HCT116 (cell line): ENCODE measurements around the gene PFKFB3. TPM values are rescaled to one million over a fixed set of nuclear protein-coding genes. Genes with fewer than 3 reads are reported as not detected.

Experiments
- ATAC-seq: fragments of 200-7000 bp; cut with Tn5 transposase; 2 replicates; pipeline ENCODE4 v1.9.1; 2020; ENCODE audit warnings: mild to moderate bottlenecking, moderate library complexity
- BruUV-seq: library from RNA; stranded (reverse); fragments of 400-500 nt; replicated peaks from 2 replicates; lab custom pipeline; 2021; lab: Mats Ljungman, UMichigan
- CTCF ChIA-PET: fragments of 300-600 bp; sonication (Branson Sonifier 250); formaldehyde crosslinking; loops from one replicate; lab custom pipeline; 2021; ENCODE audit warnings: antibody characterized with exemption; lab: Charles Lee
- POLR2A ChIA-PET: fragments of 300-600, 350-600 bp; sonication (Branson Sonifier 250); formaldehyde crosslinking; loops from one replicate; lab custom pipeline; 2021; ENCODE audit warnings: antibody characterized with exemption; lab: Charles Lee
- RAD21 ChIA-PET, 2 experiments: fragments of 300-600 bp; sonication (Branson Sonifier 250); formaldehyde crosslinking; loops; one replicate each; lab custom pipeline; 2023; ENCODE audit warnings: low total read pairs in 2 of 2; ENCODE audit not compliant: uncharacterized antibody in 2 of 2, unreplicated experiment in 2 of 2, low non-redundant PET in 1 of 2; lab: Charles Lee
- DNase-seq: peaks from one replicate; pipeline ENCODE4 v3.0.0-alpha.2; 2010; ENCODE audit warnings: low read depth, low spot score
- H2AFZ ChIP-seq: fragments of 200-600 bp; shearing (Covaris generic), sonication (generic); 2 replicates; pipeline ENCODE4 v1.6.1; 2017; ENCODE audit warnings: low read depth, mixed run types, mixed read lengths, antibody characterized with exemption, low read length; ENCODE audit not compliant: poor library complexity, severe bottlenecking
- H3K27ac ChIP-seq: 2 replicates; pipeline ENCODE4 v1.5.1; 2012; ENCODE audit warnings: low read depth, low read length
- H3K27me3 ChIP-seq: fragments of 200-600 bp; sonication (generic); 2 replicates; pipeline ENCODE4 v1.6.1; 2016; ENCODE audit warnings: mixed run types, low read length, mixed read lengths; ENCODE audit not compliant: insufficient read depth
- H3K36me3 ChIP-seq, 2 experiments: fragments of 200-500 bp in 1 of 2; fragments of 200-600 bp in 1 of 2; sonication (Bioruptor generic) in 1 of 2; sonication (generic) in 1 of 2; 2 replicates each; pipeline versions ENCODE4 v1.5.1 to v1.6.1; 2014 to 2016; ENCODE audit warnings: low read length in 2 of 2, inconsistent platforms in 1 of 2, mixed read lengths in 1 of 2, mixed run types in 1 of 2; ENCODE audit not compliant: insufficient read depth in 2 of 2, control insufficient read depth in 1 of 2
- H3K4me1 ChIP-seq, 2 experiments: fragments of 200-600 bp in 1 of 2; sonication (generic) in 1 of 2; 2 replicates each; pipeline versions ENCODE4 v1.5.1 to v1.6.1; 2012 to 2017; ENCODE audit warnings: low read length in 2 of 2, inconsistent platforms in 1 of 2, mild to moderate bottlenecking in 1 of 2, mixed read lengths in 1 of 2, mixed run types in 1 of 2, moderate library complexity in 1 of 2; ENCODE audit not compliant: insufficient read depth in 2 of 2, control insufficient read depth in 1 of 2
- H3K4me2 ChIP-seq: fragments of 200-600 bp; sonication (generic); 2 replicates; pipeline ENCODE4 v1.6.1; 2017; ENCODE audit warnings: mixed run types, low read length, mixed read lengths
- H3K4me3 ChIP-seq, 2 experiments: fragments of 200-600 bp in 1 of 2; sonication (generic) in 1 of 2; replicated peaks in 1 of 2; 2 replicates each; pipeline ENCODE4 v1.5.1; 2011 to 2016; ENCODE audit warnings: low read length in 2 of 2, control low read depth in 1 of 2, low read depth in 1 of 2, mild to moderate bottlenecking in 1 of 2, mixed read lengths in 1 of 2, mixed run types in 1 of 2
- H3K79me2 ChIP-seq: fragments of 200-600 bp; sonication (generic); 2 replicates; pipeline ENCODE4 v1.6.1; 2017; ENCODE audit warnings: mild to moderate bottlenecking, mixed run types, low read length, moderate library complexity, mixed read lengths; ENCODE audit not compliant: insufficient read depth
- H3K9ac ChIP-seq: fragments of 200-600 bp; sonication (generic); 2 replicates; pipeline ENCODE4 v1.6.1; 2016; ENCODE audit warnings: low read length, mixed read lengths
- H3K9me2 ChIP-seq: fragments of 200-600 bp; sonication (generic), shearing (Covaris generic); 2 replicates; pipeline ENCODE4 v1.6.1; 2017; ENCODE audit warnings: mixed run types, mild to moderate bottlenecking, moderate library complexity; ENCODE audit not compliant: insufficient read depth
- H3K9me3 ChIP-seq, 2 experiments: fragments of 200-500 bp in 1 of 2; fragments of 200-600 bp in 1 of 2; sonication (Bioruptor generic) in 1 of 2; sonication (generic) in 1 of 2; 2 replicates each; pipeline ENCODE4 v1.6.1; 2014 to 2017; ENCODE audit warnings: low read length in 2 of 2, mixed read lengths in 2 of 2, inconsistent platforms in 1 of 2, low read depth in 1 of 2, mild to moderate bottlenecking in 1 of 2, mixed run types in 1 of 2, moderate library complexity in 1 of 2; ENCODE audit not compliant: control insufficient read depth in 1 of 2, insufficient read depth in 1 of 2
- H4K20me1 ChIP-seq: fragments of 200-600 bp; sonication (generic), shearing (Covaris generic); 2 replicates; pipeline ENCODE4 v1.6.1; 2017; ENCODE audit warnings: mixed run types, mild to moderate bottlenecking, moderate library complexity; ENCODE audit not compliant: insufficient read depth
- ATF3 ChIP-seq: IDR thresholded peaks from 2 replicates; pipeline ENCODE4 v1.6.1; 2012
- CBX3 ChIP-seq: IDR thresholded peaks from 2 replicates; pipeline ENCODE4 v1.6.1; 2012; ENCODE audit warnings: low read depth
- CEBPB ChIP-seq: IDR thresholded peaks from 2 replicates; pipeline ENCODE4 v1.6.1; 2012; ENCODE audit warnings: low read depth
- CTCF ChIP-seq, 3 experiments: fragments of 200-600 bp in 1 of 3; sonication (generic) in 1 of 3; IDR thresholded peaks in 2 of 3; conservative IDR thresholded peaks in 1 of 3; 2 replicates each; pipeline ENCODE4 v1.5.1; 2012 to 2017; ENCODE audit warnings: low read depth in 2 of 3, low read length in 2 of 3, antibody characterized with exemption in 1 of 3, borderline replicate concordance in 1 of 3, control low read depth in 1 of 3, mild to moderate bottlenecking in 1 of 3, mixed read lengths in 1 of 3, mixed run types in 1 of 3, moderate library complexity in 1 of 3; ENCODE audit not compliant: insufficient read depth in 1 of 3
- EZH2phosphoT487 ChIP-seq: fragments of 200-600 bp; IDR thresholded peaks from 2 replicates; pipeline ENCODE4 v1.6.1; 2018; ENCODE audit warnings: antibody characterized with exemption, borderline replicate concordance
- JUND ChIP-seq: IDR thresholded peaks from 2 replicates; pipeline ENCODE4 v1.6.1; 2012
- POLR2A ChIP-seq: IDR thresholded peaks from 2 replicates; pipeline ENCODE4 v1.7.0; 2011; ENCODE audit warnings: borderline replicate concordance; ENCODE audit not compliant: insufficient read depth, insufficient read length; ENCODE audit errors: extremely low read depth
- POLR2AphosphoS5 ChIP-seq: IDR thresholded peaks from 2 replicates; pipeline ENCODE4 v1.6.1; 2011; ENCODE audit warnings: mild to moderate bottlenecking, low read depth, low read length, moderate library complexity
- SIN3A ChIP-seq: IDR thresholded peaks from 2 replicates; pipeline ENCODE4 v1.6.1; 2012; ENCODE audit warnings: low read depth
- SP1 ChIP-seq: IDR thresholded peaks from 2 replicates; pipeline ENCODE4 v1.6.1; 2012; ENCODE audit warnings: low read depth
- SRF ChIP-seq: IDR thresholded peaks from 2 replicates; pipeline ENCODE4 v1.6.1; 2012; ENCODE audit warnings: low read depth
- TCF7L2 ChIP-seq: IDR thresholded peaks from 2 replicates; pipeline ENCODE4 v1.7.0; 2011; ENCODE audit warnings: borderline replicate concordance, inconsistent platforms; ENCODE audit not compliant: insufficient read depth, insufficient read length; ENCODE audit errors: extremely low read depth
- ZBTB33 ChIP-seq: IDR thresholded peaks from 2 replicates; pipeline ENCODE4 v1.6.1; 2011; ENCODE audit warnings: mild to moderate bottlenecking, low read length, moderate library complexity; ENCODE audit not compliant: insufficient replicate concordance; ENCODE audit errors: extremely low read depth
- intact Hi-C: fragments of 100-400 bp; cut with micrococcal nuclease; formaldehyde crosslinking; loops from 2 replicates; pipeline ENCODE4 v1.10.0; 2022
- total RNA-seq: library from RNA; stranded (reverse); gene quantifications from one replicate; pipeline ENCODE4 v1.2.1, GENCODE V29; 2021; ENCODE audit not compliant: unreplicated experiment
- TF ChIP-seq, protein P1 (sequence below): IDR thresholded peaks from 2 replicates; pipeline ENCODE4 v1.6.1; 2012

The PFKFB3 gene
- total RNA-seq, 1 experiment from 2014 or later: 50.8 TPM

DNA sequence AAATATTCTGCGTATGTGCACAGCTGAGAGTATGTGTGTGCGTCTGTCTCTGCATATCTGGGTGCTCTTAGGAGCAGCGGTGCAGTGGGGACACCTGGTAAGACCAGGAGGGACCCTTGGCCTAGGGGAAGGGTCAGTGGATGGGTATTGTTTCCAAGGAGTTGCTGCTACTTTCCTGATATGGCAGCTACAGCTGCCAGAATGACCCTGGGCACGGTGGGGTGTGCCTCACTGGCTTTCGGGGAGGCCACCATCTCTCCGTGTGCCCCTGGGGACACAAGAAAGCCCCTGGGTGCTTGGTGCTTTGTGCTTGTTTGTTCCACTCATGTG is 8.6 kb downstream of the PFKFB3 start:
- H3K27ac ChIP-seq: no peak overlapping the region

DNA sequence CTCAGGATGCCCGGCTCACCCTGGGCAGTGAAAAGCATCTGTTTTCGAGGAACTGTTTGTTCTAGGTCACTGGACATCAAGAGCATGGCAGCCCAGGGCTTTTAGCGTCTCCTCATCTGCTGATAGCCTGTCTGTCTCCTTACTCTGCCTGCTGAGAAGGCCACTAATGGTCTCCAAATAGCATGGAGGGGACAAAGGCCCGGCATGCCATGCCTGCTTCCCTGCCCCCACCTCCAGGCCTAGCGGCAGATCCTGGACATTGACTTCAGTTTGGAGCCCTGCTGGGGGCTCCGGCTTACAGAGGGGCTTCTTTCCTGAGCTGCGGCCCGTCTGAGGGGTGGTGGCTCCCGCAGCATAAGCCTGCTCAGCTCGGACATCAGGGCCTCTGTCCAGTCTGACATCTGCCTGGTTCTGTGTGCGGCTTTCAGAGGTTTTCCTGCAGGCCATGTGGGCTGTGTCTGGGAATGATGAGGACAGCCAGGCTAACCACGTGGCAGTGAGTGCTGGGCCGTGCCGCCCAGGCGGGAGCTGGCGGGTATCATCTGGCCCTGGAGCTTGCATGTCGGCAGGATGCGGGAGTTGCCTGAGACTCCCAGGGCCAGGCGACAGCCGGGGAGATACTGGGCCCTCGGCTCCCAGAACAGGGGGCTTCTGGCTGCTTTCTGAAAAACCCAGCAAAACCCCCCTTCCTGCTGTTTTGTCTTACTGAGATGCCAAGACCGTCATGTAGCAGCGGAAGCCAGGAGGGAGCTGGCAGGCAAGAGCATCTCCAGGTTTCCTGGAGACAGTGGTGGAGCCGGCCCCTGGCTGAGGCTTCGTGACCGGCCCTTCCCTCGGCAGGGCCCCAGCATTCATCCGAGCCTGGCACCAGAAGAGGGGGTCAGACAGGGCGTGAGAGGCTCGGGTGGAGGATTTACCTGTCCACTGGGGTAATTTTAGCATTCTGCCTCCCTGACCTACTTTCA is 9.2 kb downstream of the PFKFB3 start:
- CTCF ChIA-PET: no interaction called here
- Histone ChIP-seq H3K9me3 (no peaks in the 10 kb centered on the region), H3K9me2 (no peaks in the 10 kb centered on the region), H4K20me1 (no peaks in the 10 kb centered on the region), H3K27me3 (no peaks in the 10 kb centered on the region), H3K9ac (no peak overlapping the region), H3K4me1 (no peaks in the 10 kb centered on the region), H3K36me3 (peaks cover 0 to 9% of the 10 kb centered on the region in 2 experiments; a peak in 3 of 4 replicates), H3K4me3 (no peak overlapping the region), H3K27ac (no peak overlapping the region), H3K79me2 (peaks cover 45% of the 10 kb centered on the region), H3K4me2 (no peak overlapping the region), H2AFZ (no peak overlapping the region)
- no peak for ATAC-seq
- DNase-seq: no peak
- RAD21 ChIA-PET: no interaction called here
- POLR2A ChIA-PET: interaction anchor here (1.4 kb wide), 1 partner anchor 9 kb away, joined by 3 read pairs; the partner anchor contains the start of gene PFKFB3
- intact Hi-C loops: no loop called here
- BruUV-seq: no TSS peak
- no peak for TF ChIP-seq CTCF (IDR thresholded peaks at IDR 0.05 in 2 of 3, conservative IDR thresholded peaks at IDR 0.05 in 1 of 3; ENCODE audit: borderline replicate concordance in 1 of 3, insufficient read depth in 1 of 3, low read depth in 2 of 3, low read length in 2 of 3)
- no peak for TF ChIP-seq SIN3A
- TF ChIP-seq EZH2phosphoT487: no peak
- no peak for TF ChIP-seq ATF3
- TF ChIP-seq JUND: no peak
- TF ChIP-seq CEBPB: no peak
- no peak for TF ChIP-seq ZBTB33
- no peak for TF ChIP-seq TCF7L2

More for the DNA sequence above, 8.6 kb downstream of the PFKFB3 start:
- no TSS peak for BruUV-seq
- no peak overlapping the region for H2AFZ ChIP-seq
- H3K9me3 ChIP-seq: no peaks in the 10 kb centered on the region
- H3K27me3 ChIP-seq: no peaks in the 10 kb centered on the region
- H3K79me2 ChIP-seq: peaks cover 45% of the 10 kb centered on the region
- DNase-seq (no peak), ATAC-seq (no peak)
- RAD21 ChIA-PET: no interaction called here
- TF ChIP-seq CBX3 (no peak), POLR2AphosphoS5 (no peak), SP1 (no peak), SRF (no peak), CEBPB (no peak), POLR2A (no peak), JUND (no peak)
- TF ChIP-seq, protein P1, sequence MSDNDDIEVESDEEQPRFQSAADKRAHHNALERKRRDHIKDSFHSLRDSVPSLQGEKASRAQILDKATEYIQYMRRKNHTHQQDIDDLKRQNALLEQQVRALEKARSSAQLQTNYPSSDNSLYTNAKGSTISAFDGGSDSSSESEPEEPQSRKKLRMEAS: no peak
- intact Hi-C loops: no loop called here
- CTCF ChIA-PET: no interaction called here
- no peak overlapping the region for H3K4me3 ChIP-seq
- H3K36me3 ChIP-seq: peaks cover 0 to 8% of the 10 kb centered on the region in 2 experiments; a peak in 3 of 4 replicates
- no peaks in the 10 kb centered on the region for H3K4me1 ChIP-seq
- H4K20me1 ChIP-seq: no peaks in the 10 kb centered on the region
- POLR2A ChIA-PET: interaction anchor here (1.4 kb wide), 1 partner anchor 9 kb away, joined by 3 read pairs; the partner anchor contains the start of gene PFKFB3
- H3K9ac ChIP-seq: no peak overlapping the region
- H3K4me2 ChIP-seq: no peak overlapping the region
- H3K9me2 ChIP-seq: no peaks in the 10 kb centered on the region
